Suprapubic skin (tissue), 4 donors: ENCODE measurements around the gene ZCCHC8. TPM values are rescaled to one million over a fixed set of nuclear protein-coding genes. Genes with fewer than 3 reads are reported as not detected.
"Not testable (repeated sequence)": the region's sequence is repeated elsewhere in the genome, so short reads cannot be mapped to it uniquely, and the experiment has no call there.

Experiments
- DNase-seq, 2 donors: peaks; one replicate each; pipeline ENCODE4 v3.0.0-alpha.2; 2019; ENCODE audit warnings: low spot score in 2 of 2
- H3K27ac ChIP-seq: fragments of 200-600 bp; sonication (generic); one replicate; pipeline ENCODE4 v1.5.1; 2019
- H3K27me3 ChIP-seq: fragments of 200-600 bp; sonication (generic); one replicate; pipeline ENCODE4 v1.5.1; 2019
- H3K36me3 ChIP-seq: fragments of 200-600 bp; sonication (generic); one replicate; pipeline ENCODE4 v1.5.1; 2019
- H3K4me1 ChIP-seq: fragments of 200-600 bp; sonication (generic); one replicate; pipeline ENCODE4 v1.5.1; 2019
- H3K4me3 ChIP-seq: fragments of 200-600 bp; sonication (generic); one replicate; pipeline ENCODE4 v1.5.1; 2019; ENCODE audit warnings: mild to moderate bottlenecking
- H3K9me3 ChIP-seq: fragments of 200-600 bp; sonication (generic); one replicate; pipeline ENCODE4 v1.5.1; 2019
- CTCF ChIP-seq, 2 donors: fragments of 200-600 bp in 1 of 2; fragments of 450-650 bp in 1 of 2; sonication (generic) in 1 of 2; IDR thresholded peaks; one replicate each; pipeline ENCODE4 v1.5.1; 2016 to 2019; ENCODE audit warnings: antibody characterized with exemption in 2 of 2, mild to moderate bottlenecking in 1 of 2, moderate library complexity in 1 of 2
- EP300 ChIP-seq: sonication (generic); formaldehyde crosslinking; IDR thresholded peaks from one replicate; pipeline ENCODE4 v1.6.1; 2017; ENCODE audit warnings: antibody characterized with exemption
- POLR2A ChIP-seq, 2 donors: fragments of 450-650 bp; IDR thresholded peaks; one replicate each; pipeline ENCODE4 v1.6.1; 2017; ENCODE audit warnings: antibody characterized with exemption in 2 of 2, mild to moderate bottlenecking in 2 of 2, moderate library complexity in 2 of 2
- POLR2AphosphoS5 ChIP-seq, 3 donors: sonication (generic); formaldehyde crosslinking; IDR thresholded peaks; one replicate each; pipeline ENCODE4 v1.6.1; 2017; ENCODE audit warnings: antibody characterized with exemption in 3 of 3
- WGBS: methylation state at CpG from one replicate; pipeline ENCODE4 v1.1.5; 2018; 5-methylcytosine and 5-hydroxymethylcytosine counted together
- total RNA-seq, 4 donors: library from RNA; depleted of rRNA; stranded (reverse); fragments of >200 nt; gene quantifications; one replicate each; pipeline ENCODE4 v1.1.0, GENCODE V29; 2016

ZCCHC8 gene
- total RNA-seq, 4 donors from 2014 or later, result 21.5 to 49.7 (median 30.2) TPM

DNA sequence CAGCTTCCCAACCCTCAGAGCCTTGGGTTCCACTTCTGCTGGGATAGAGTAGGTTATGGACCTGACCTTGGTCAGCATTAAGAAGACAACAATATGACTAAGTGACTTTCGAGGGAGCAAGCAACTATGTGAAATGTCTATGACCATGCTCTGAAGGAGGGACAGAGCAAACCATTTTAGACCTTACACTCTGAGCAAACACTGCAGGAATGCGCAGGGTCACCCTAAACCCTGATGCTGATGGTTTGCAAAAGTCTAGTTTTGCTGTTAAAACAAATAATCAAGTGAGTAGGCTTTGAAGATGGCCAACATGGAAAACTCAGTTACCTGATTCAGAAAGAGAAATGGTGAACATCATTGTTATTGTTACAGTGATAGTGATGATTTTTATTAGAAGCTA, 8.7 kb downstream of the ZCCHC8 start:
- DNase-seq, result no peak
- Histone ChIP-seq H3K9me3 (no peaks in the 10 kb centered on the region), H3K27ac (no peak overlapping the region), H3K27me3 (no peaks in the 10 kb centered on the region), H3K4me1 (no peaks in the 10 kb centered on the region), H3K36me3 (peaks cover 60% of the 10 kb centered on the region), H3K4me3 (no peak overlapping the region)
- 100% methylated on average over 2 of the region's 2 CpGs for WGBS
- TF ChIP-seq EP300, result no peak
- TF ChIP-seq CTCF (IDR thresholded peaks at IDR 0.05), result no peak
- no peak for TF ChIP-seq POLR2A (IDR thresholded peaks at IDR 0.05)

DNA sequence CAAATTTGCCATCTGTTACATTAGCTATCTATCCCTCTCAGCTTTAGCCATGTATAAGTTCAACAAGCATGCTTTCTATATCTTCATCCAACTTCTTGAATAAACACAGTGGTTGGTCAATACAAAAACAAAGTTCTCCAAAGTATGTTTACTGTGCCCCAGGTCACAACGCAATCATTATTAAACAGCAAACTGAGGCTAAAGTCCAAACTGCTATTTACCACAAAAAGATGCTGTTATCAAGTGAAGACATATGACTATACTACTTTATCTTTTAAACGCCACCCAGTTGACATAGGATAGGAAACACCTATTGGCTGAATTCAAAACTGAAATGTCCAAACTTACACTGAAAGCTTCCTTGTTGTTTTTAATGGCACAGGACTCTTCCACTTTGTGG, 11.7 kb downstream of the ZCCHC8 start:
- no peak for DNase-seq
- no peak overlapping the region for H3K4me3 ChIP-seq
- TF ChIP-seq POLR2AphosphoS5 (IDR thresholded peaks at IDR 0.05) (no peak), EP300 (no peak), CTCF (IDR thresholded peaks at IDR 0.05) (no peak), POLR2A (IDR thresholded peaks at IDR 0.05) (no peak)
- whole genome bisulfite sequencing, result 95% methylated on average over 2 of the region's 2 CpGs
- no peaks in the 10 kb centered on the region for H3K9me3 ChIP-seq
- H3K27ac ChIP-seq, result no peak overlapping the region
- peaks cover 82% of the 10 kb centered on the region for H3K36me3 ChIP-seq
- no peaks in the 10 kb centered on the region for H3K4me1 ChIP-seq
- H3K27me3 ChIP-seq, result no peaks in the 10 kb centered on the region

- H3K9me3 ChIP-seq, H3K27me3 ChIP-seq, DNase-seq, H3K4me1 ChIP-seq, H3K27ac ChIP-seq, H3K4me3 ChIP-seq: not testable (repeated sequence)
- peaks cover 91% of the 10 kb centered on the region for H3K36me3 ChIP-seq
- 100% methylated on average over 3 of the region's 3 CpGs for WGBS
Measured at GRCh38 chr12:122487807-122488206, 12.9 kb downstream of the ZCCHC8 start.

DNA sequence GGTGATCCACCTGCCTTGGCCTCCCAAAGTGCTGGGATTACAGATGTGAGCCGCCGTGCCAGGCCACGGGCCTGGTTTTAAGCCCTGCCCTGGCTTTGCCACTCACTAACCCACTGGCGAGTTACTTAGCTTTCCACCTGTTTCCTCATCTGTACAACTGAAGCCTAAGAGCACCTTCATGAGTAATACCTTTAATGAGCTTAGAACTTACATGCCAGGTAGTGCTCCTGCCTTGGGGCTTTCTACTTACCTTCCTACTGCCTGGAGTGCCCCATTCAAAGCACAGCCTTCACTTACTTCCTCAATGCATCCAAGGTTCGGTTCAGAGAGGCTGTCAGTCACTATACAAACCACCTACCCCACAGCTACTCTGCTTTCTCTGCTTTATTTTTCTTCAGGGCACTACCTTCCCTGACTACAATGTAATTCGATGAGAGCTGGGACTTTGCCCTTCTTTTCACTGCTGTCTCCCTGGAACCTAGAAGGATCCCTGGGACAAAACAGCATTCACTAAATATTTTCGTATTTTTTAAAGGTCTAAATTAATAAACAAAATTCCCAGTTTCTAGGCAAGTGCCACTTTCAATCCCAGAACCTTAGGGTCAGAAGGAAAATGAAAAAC, 13.8 kb downstream of the ZCCHC8 start:
- no peaks in the 10 kb centered on the region for H3K9me3 ChIP-seq
- H3K27me3 ChIP-seq, result no peaks in the 10 kb centered on the region
- WGBS, result 92% methylated on average over 7 of the region's 7 CpGs
- H3K4me1 ChIP-seq, result no peaks in the 10 kb centered on the region
- peaks cover 92% of the 10 kb centered on the region for H3K36me3 ChIP-seq
- no peak for DNase-seq
- TF ChIP-seq POLR2A (IDR thresholded peaks at IDR 0.05) (no peak), POLR2AphosphoS5 (IDR thresholded peaks at IDR 0.05) (no peak), CTCF (IDR thresholded peaks at IDR 0.05) (no peak), EP300 (no peak)
- no peak overlapping the region for H3K27ac ChIP-seq
- H3K4me3 ChIP-seq, result no peak overlapping the region

GRCh38 chr12:122486360-122486759, 14.4 kb downstream of the ZCCHC8 start:
- not testable (repeated sequence) for H3K27ac ChIP-seq, H3K4me3 ChIP-seq, H3K27me3 ChIP-seq, DNase-seq, H3K4me1 ChIP-seq, H3K9me3 ChIP-seq
- peaks cover 92% of the 10 kb centered on the region for H3K36me3 ChIP-seq
- 94% methylated on average over 6 of the region's 6 CpGs for WGBS

GRCh38 chr12:122484385-122484784, 16.3 kb downstream of the ZCCHC8 start:
- not testable (repeated sequence) for H3K9me3 ChIP-seq, H3K27me3 ChIP-seq, H3K27ac ChIP-seq, DNase-seq, H3K4me3 ChIP-seq, H3K4me1 ChIP-seq
- H3K36me3 ChIP-seq, result peaks cover 92% of the 10 kb centered on the region
- WGBS, result 100% methylated on average over 1 of the region's 1 CpG

- 96% methylated on average over 5 of the region's 5 CpGs for WGBS
- H3K9me3 ChIP-seq, result no peaks in the 10 kb centered on the region
- no peaks in the 10 kb centered on the region for H3K27me3 ChIP-seq
- H3K27ac ChIP-seq, result no peak overlapping the region
- no peak overlapping the region for H3K4me3 ChIP-seq
- H3K36me3 ChIP-seq, result peaks cover 92% of the 10 kb centered on the region
- DNase-seq, result no peak
- no peaks in the 10 kb centered on the region for H3K4me1 ChIP-seq
- TF ChIP-seq CTCF (IDR thresholded peaks at IDR 0.05), result no peak
- TF ChIP-seq POLR2AphosphoS5 (IDR thresholded peaks at IDR 0.05), result no peak
- no peak for TF ChIP-seq POLR2A (IDR thresholded peaks at IDR 0.05)
- no peak for TF ChIP-seq EP300
Measured at GRCh38 chr12:122483969-122484368, 16.8 kb downstream of the ZCCHC8 start.
